Peyer's patch (tissue), 4 donors: ENCODE results near the gene PIAS1. TPM values are rescaled to one million over a fixed set of nuclear protein-coding genes. Genes with fewer than 3 reads are reported as not detected.
A peak's percentile ranks its signal among the peaks of the same experiment; 100 is the strongest.

Experiments
- DNase-seq, 3 donors: peaks; one replicate each; pipeline ENCODE4 v3.0.0-alpha.2; 2017 to 2019
- H3K27ac ChIP-seq, 4 donors: fragments of 200-600 bp; sonication (generic); one replicate each; pipeline ENCODE4 v1.5.1; 2016 to 2019
- H3K27me3 ChIP-seq, 2 donors: fragments of 200-600 bp; sonication (generic); one replicate each; pipeline ENCODE4 v1.5.1; 2019
- H3K36me3 ChIP-seq, 3 donors: fragments of 200-600 bp; sonication (generic); one replicate each; pipeline ENCODE4 v1.5.1; 2016 to 2019
- H3K4me1 ChIP-seq, 4 donors: fragments of 200-600 bp; sonication (generic); one replicate each; pipeline ENCODE4 v1.5.1; 2016 to 2019
- H3K4me3 ChIP-seq, 4 donors: fragments of 200-600 bp; sonication (generic); 1 replicate in 3 of 4; 2 replicates in 1 of 4; pipeline ENCODE4 v1.5.1; 2016 to 2019; ENCODE audit warnings: mild to moderate bottlenecking in 1 of 4
- H3K9me3 ChIP-seq, 4 donors: fragments of 200-600 bp; sonication (generic); one replicate each; pipeline ENCODE4 v1.5.1; 2016 to 2019; ENCODE audit warnings: mild to moderate bottlenecking in 1 of 4
- CTCF ChIP-seq, 6 experiments: fragments of 450-650 bp in 4 of 6; fragments of 200-600 bp in 2 of 6; sonication (generic) in 1 of 6; IDR thresholded peaks; one replicate each; pipeline ENCODE4 v1.5.1; 2017 to 2019; ENCODE audit warnings: antibody characterized with exemption in 6 of 6, mild to moderate bottlenecking in 3 of 6, moderate library complexity in 1 of 6
- POLR2A ChIP-seq, 2 donors: fragments of 450-650 bp; IDR thresholded peaks; one replicate each; pipeline ENCODE4 v1.5.1; 2017; ENCODE audit warnings: antibody characterized with exemption in 2 of 2, mild to moderate bottlenecking in 2 of 2, moderate library complexity in 2 of 2
- total RNA-seq, 4 donors: library from RNA; depleted of rRNA; stranded (reverse); fragments of >200 nt; gene quantifications; one replicate each; pipeline ENCODE4 v1.1.0, GENCODE V29; 2016

The PIAS1 gene
- total RNA-seq, 4 donors from 2014 or later, result 71.1 to 95.7 (median 81.0) TPM

DNA sequence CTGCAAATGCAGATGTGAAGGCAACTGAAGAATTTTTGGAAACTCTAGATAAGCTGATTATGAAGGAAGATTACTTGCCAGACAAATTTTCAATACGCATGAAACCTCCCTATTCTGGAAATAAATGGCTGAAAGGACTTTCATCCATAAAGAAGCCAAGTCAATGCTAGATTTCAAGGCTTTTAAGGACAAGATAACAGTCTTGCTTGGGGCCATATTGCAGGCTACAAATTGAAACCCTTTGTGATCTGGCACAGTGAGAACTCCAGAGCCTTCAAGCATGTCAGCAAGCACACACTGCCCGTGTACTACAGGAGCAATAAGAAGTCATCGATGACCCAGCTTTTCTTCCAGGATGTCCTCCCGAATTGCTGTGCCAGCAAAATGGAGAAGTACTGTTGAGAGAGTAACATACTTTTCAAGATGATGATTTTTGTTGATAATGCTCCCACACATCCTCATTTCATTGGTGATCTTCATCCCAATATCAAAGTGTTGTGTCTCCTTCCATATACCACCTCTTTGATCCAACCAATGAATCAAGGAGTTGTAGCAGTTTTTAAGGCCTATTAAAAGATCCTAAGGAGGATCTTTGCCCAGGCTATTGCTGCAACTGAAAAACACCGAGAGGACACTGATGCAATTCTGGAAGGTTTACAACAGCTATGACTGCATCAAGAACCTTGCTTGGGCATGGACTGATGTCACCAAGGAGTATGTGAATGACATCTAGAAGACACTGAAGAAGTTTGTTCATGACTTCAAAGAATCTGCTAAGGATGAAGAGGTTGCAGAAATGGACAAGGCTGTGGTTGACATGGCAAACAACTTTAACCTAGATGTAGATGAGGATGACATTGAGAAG lies 130.7 kb downstream of the PIAS1 start:
- Histone ChIP-seq H3K4me3 (no peak overlapping the region), H3K27me3 (no peaks in the 10 kb centered on the region), H3K9me3 (no peaks in the 10 kb centered on the region), H3K27ac (no peak overlapping the region), H3K4me1 (peaks cover 0 to 9% (median 0%) of the 10 kb centered on the region in 4 donors), H3K36me3 (peaks cover 0 to 65% (median 0%) of the 10 kb centered on the region in 3 donors)
- no peak for TF ChIP-seq CTCF (IDR thresholded peaks at IDR 0.05)
- TF ChIP-seq POLR2A (IDR thresholded peaks at IDR 0.05), result no peak
- DNase-seq, result no peak

- DNase-seq, result no peak
- TF ChIP-seq CTCF (IDR thresholded peaks at IDR 0.05), result no peak
- TF ChIP-seq POLR2A (IDR thresholded peaks at IDR 0.05), result no peak
- Histone ChIP-seq H3K36me3 (peaks cover 0 to 54% (median 0%) of the 10 kb centered on the region in 3 donors), H3K27me3 (no peaks in the 10 kb centered on the region), H3K4me1 (peaks cover 0 to 9% (median 0%) of the 10 kb centered on the region in 4 donors), H3K4me3 (no peak overlapping the region), H3K9me3 (no peaks in the 10 kb centered on the region), H3K27ac (peak overlapping the region in 1 of 4 donors; percentile 57)
Measured at GRCh38 chr15:68186671-68187397, 132.7 kb downstream of the PIAS1 start.

DNA sequence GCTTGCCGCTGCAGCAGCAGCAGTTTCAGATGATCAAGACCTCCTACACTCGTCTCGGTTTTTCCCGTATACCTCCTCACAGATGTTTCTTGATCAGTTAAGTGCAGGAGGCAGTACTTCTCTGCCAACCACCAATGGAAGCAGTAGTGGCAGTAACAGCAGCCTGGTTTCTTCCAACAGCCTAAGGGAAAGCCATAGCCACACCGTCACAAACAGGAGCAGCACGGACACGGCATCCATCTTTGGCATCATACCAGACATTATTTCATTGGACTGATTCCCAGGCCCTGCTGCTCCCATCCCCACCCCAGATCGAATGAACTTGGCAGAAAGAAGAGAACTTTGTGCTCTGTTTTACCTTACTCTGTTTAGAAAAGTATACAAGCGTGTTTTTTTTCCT lies 133.4 kb downstream of the PIAS1 start:
- H3K27ac ChIP-seq, result peak overlapping the region in 3 of 4 donors; percentile 26 to 59 (median 57)
- peak overlapping the region in 1 of 4 donors; percentile 4 for H3K4me3 ChIP-seq
- TF ChIP-seq CTCF (IDR thresholded peaks at IDR 0.05) (no peak), POLR2A (IDR thresholded peaks at IDR 0.05) (no peak)

GRCh38 chr15:68188647-68189046 lies 134.5 kb downstream of the PIAS1 start:
- Histone ChIP-seq H3K9me3 (no peaks in the 10 kb centered on the region), H3K4me3 (no peak overlapping the region), H3K4me1 (peaks cover 0 to 9% (median 0%) of the 10 kb centered on the region in 4 donors), H3K36me3 (peaks cover 0 to 57% (median 0%) of the 10 kb centered on the region in 3 donors), H3K27me3 (no peaks in the 10 kb centered on the region), H3K27ac (peak overlapping the region in 1 of 4 donors; percentile 57)
- no peak for TF ChIP-seq CTCF (IDR thresholded peaks at IDR 0.05)
- TF ChIP-seq POLR2A (IDR thresholded peaks at IDR 0.05), result no peak
- no peak for DNase-seq

More for the DNA sequence above, 133.4 kb downstream of the PIAS1 start:
- peaks cover 0 to 9% (median 0%) of the 10 kb centered on the region in 4 donors for H3K4me1 ChIP-seq
- peaks cover 0 to 59% (median 0%) of the 10 kb centered on the region in 3 donors for H3K36me3 ChIP-seq
- DNase-seq, result peak in 1 of 3 donors; percentile 49
- H3K27me3 ChIP-seq, result no peaks in the 10 kb centered on the region
- H3K9me3 ChIP-seq, result no peaks in the 10 kb centered on the region

- TF ChIP-seq POLR2A (IDR thresholded peaks at IDR 0.05) (no peak), CTCF (IDR thresholded peaks at IDR 0.05) (no peak)
- Histone ChIP-seq H3K27ac (no peak overlapping the region), H3K4me1 (peaks cover 0 to 9% (median 0%) of the 10 kb centered on the region in 4 donors)
Measured at GRCh38 chr15:68190048-68190447, 135.9 kb downstream of the PIAS1 start.

More at GRCh38 chr15:68190048-68190447, 135.9 kb downstream of the PIAS1 start:
- no peak for DNase-seq
- no peaks in the 10 kb centered on the region for H3K27me3 ChIP-seq
- H3K36me3 ChIP-seq, result peaks cover 0 to 55% (median 0%) of the 10 kb centered on the region in 3 donors
- no peaks in the 10 kb centered on the region for H3K9me3 ChIP-seq
- no peak overlapping the region for H3K4me3 ChIP-seq
